ENCODE data around the gene PRAMEF13. TPM values are rescaled to one million over a fixed set of nuclear protein-coding genes. Genes with fewer than 3 reads are reported as not detected.
"Not testable (repeated sequence)": the region's sequence is repeated elsewhere in the genome, so short reads cannot be mapped to it uniquely, and the experiment has no call there.

The PRAMEF13 gene, protein sequence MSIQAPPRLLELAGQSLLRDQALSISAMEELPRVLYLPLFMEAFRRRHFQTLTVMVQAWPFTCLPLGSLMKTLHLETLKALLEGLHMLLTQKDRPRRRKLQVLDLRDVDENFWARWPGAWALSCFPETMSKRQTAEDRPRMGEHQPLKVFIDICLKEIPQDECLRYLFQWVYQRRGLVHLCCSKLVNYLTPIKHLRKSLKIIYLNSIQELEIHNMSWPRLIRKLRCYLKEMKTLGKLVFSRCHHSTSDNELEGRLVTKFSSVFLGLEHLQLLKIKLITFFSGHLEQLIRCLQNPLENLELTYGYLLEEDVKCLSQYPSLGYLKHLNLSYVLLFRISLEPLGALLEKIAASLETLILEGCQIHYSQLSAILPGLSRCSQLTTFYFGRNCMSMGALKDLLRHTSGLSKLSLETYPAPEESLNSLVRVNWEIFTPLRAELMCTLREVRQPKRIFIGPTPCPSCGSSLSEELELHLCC
- total RNA-seq = not detected
- long read RNA-seq = 0 reads

DNA sequence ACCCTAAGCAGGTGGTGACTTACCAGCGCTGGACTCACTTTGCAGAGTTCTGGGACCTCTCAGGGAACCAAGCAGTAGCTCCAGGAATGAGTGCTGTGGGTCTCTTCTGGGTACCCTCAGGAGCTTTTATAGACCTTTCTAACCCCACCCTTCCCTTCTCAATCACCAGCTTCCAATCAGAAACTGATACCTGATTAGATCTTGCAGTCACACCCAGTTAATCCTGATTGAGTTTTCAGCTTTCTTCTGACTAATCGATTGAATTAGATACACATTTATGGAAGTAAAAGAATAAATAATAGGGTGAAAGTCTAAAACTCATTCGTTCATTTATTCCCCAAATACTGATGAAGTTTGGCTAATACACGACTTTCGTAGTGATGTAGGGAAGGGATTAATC, at the start of gene PRAMEF13:
PRAMEF13 (minus strand) TSS at position 101 of the 400 bp plus-strand sequence. CDS start 1,820 bp downstream, outside the sequence.
- ATAC-seq; intact Hi-C loops (cut with DNase I, micrococcal nuclease); DNase-seq: not testable (repeated sequence)

DNA sequence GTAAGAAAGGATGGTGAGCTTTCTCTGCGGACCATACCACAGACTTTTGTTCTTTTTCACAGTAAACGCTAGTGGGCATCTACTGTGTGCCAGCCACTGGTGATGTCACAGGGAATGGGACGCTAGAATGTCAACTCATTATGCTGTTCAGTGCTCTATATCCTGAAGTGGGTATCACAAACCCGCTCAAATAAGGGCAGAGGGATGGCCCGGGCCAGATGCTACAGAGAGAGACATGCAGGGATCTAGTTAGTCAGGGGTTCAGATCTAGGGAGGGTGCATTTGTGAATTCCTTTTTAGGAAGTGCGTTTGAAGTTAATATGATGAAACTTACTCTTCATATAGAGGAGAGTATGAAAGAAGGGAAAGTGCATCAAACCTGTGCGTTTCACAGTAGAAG, 45.9 kb upstream of the PRAMEF13 start:
- intact Hi-C loops (cut with DNase I, micrococcal nuclease); ATAC-seq; DNase-seq: not testable (repeated sequence)

DNA sequence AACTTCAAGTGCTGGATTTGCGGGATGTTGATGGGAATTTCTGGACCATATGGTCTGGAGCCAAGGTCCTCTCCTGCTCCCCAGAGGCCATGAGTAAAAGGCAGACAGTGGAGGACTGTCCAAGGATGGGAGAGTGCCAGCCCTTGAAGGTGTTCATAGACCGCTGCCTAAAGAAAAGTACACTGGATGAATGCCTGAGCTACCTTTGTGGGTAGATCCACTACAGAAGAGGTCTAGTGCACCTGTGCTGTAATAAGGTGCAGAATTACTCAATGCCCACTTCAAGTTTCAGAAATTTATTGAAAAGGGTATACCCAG, 45.3 kb upstream of the PRAMEF13 start:
- DNase-seq; ATAC-seq; intact Hi-C loops (cut with DNase I, micrococcal nuclease): not testable (repeated sequence)

DNA sequence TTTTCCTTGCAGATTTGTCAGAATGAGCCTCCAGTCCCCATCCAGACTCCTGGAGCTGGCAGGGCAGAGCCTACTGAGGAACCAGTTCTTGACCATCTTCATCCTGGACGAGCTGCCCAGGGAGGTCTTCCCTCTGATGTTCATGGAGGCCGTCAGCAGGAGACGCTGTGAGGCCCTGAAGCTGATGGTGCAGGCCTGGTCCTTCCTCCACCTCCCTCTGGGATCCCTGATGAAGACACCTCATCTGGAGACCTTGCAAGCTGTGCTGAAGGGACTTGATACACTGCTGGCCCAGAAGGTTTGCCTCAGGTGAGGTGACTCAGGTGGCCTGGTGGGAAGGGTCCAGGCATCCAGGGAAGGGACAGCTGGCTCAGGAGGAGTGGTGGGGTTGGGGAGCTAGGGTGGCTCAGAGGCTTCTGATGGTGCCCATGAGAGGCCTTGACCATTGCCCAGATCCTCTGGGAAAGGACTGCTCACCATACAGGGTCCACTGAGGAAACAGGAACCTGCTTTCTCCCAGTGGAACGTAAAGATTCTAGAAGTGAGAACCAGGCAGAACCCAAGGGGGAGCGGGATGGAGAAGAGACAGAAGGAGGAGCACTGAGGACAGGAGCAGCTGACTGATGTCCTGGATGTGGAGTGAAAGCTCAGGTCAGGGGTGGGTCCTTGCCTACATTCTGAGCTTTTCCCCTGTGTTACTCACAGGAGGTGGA, 44.8 kb upstream of the PRAMEF13 start:
- ATAC-seq; intact Hi-C loops (cut with DNase I, micrococcal nuclease); DNase-seq: not testable (repeated sequence)

DNA sequence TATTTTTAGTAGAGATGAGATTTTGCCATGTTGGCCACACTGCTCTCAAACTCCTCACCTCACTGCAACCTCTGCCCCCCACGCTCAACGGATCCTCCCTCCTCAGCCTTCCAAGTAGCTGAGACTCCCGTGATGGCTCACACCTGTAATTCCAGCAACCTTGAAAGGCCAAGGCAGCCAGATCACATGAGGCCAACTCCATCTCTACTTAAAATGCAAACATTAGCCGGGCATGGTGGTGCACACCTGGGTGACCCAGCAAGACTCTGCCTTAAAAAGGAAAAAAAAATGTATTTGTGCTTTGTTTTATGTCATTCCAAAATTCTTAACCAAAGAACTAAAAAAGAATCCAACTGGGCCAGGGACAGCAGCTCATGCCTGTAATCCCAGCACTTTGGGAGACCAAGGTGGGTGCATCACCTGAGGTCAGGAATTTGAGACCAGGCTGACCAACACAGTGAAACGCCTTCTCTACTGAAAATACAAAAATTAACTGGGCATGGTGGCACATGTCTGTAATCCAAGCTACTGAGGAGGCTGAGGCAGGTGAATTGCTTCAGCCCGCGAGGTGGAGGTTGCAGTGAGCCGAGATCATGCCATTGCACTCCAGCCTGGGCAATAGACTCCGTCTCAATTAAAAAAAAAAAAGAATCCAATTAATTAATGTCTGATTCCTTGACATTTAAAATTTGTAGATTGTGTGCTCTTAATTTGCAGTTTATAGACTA, 42.5 kb upstream of the PRAMEF13 start:
- ATAC-seq; DNase-seq; intact Hi-C loops (cut with DNase I, micrococcal nuclease): not testable (repeated sequence)

DNA sequence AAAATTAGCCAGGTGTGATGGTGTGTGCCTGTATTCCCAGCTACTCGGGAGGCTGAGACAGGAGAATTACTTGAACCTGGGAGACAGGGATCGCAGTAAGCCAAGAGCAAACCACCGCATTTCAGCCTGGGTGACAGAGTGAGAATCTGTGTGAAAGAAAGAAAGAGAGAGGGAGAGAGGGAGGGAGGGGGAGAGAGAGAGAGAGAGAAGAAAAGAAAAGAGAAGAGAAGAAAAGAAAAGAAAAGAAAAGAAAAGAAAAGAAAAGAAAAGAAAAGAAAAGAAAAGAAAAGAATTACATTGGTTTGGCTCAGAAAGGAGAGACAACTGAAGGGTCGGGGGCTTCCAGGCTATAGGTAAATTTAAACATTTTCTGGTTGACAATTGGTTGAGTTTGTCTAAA, 38.4 kb upstream of the PRAMEF13 start:
- ATAC-seq; DNase-seq; intact Hi-C loops (cut with DNase I, micrococcal nuclease): not testable (repeated sequence)

DNA sequence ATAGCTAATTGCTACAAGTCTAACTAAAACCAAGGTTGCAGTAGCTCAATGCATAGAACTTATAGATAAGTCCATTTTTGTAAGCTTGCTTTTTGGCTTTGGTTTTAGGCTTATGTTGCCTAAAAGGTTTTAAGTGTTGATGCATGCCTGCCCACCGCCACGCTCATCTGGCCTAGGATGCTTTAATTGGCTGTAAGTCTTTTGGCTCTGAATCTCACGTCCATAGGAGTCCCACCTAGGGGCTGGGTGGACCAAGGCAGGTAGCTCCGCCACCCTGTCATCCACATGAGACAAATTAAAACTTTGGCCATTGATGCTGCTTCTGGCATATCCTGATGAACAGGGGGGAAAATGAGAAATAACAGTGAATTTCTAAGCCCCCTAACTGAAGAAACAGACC, 36.4 kb upstream of the PRAMEF13 start:
- intact Hi-C loops (cut with DNase I, micrococcal nuclease); ATAC-seq; DNase-seq: not testable (repeated sequence)

DNA sequence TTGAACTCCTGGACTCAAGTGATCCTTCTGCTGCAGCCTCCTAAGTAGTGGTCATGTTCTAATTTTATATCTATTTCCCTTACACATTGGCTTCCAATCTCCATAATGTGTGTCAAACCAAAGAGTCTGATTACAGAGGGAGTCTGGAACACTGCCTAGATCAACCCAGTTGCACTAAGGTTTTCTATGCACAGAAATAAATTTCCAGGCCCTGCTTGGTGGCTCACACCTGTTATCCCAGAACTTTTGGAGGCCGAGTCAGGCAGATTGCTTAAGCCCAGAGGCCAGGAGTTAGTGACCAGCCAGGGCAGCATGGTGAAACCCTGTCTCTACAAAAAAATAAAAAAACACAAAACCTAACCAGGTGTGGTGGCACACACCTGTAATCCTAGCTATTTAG, 32.8 kb upstream of the PRAMEF13 start:
- ATAC-seq; DNase-seq; intact Hi-C loops (cut with DNase I, micrococcal nuclease): not testable (repeated sequence)

DNA sequence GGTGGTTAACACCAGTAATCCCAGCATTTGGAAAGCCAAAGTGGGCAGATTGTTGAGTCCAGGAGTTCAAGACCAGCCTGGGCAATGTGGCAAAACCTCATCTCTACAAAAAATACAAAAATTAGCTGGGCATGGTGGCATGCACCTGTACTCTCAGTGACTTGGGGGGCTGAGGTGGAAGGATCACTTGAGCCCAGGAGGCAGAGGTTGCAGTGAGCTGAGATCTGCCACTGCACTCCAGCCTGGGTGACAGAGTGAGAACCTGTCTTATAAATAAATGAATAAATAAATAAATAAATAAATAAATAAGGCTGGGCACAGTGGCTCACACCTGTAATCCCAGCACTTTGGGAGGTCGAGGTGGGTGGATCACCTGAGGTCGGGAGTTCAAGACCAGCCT, 30.8 kb upstream of the PRAMEF13 start:
- intact Hi-C loops (cut with DNase I, micrococcal nuclease); DNase-seq; ATAC-seq: not testable (repeated sequence)

DNA sequence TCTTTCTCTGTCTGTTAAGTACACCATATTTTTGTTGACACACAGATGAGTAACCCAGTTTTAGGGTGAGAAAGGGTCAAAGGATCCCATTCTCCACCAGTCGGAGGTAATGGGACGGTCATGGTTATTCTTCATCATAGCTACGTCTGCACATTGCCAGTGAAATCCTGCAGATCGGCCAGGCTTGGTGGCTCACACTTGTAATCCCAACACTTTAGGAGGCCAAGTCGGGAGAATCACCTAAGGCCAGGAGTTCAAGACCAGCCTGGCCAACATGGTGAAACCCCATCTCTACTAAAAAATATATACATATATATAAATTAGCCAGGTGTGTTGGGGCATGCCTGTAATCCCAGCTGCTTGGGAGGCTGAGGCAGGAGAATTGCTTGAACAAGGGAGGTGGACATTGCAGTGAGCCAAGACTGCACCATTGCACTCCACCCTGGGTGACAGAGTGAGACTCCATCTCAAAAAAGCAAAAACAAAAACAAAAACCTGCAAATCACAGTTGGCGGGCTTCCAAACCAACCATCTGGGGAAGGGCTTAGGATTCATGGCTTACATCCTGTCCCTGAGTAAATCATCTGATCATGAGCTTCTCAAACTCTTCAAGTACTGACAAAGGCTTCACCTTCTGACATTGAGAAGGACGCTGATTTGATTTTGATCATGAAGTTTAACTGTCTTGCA, 30.0 kb upstream of the PRAMEF13 start:
- DNase-seq; intact Hi-C loops (cut with DNase I, micrococcal nuclease); ATAC-seq: not testable (repeated sequence)

DNA sequence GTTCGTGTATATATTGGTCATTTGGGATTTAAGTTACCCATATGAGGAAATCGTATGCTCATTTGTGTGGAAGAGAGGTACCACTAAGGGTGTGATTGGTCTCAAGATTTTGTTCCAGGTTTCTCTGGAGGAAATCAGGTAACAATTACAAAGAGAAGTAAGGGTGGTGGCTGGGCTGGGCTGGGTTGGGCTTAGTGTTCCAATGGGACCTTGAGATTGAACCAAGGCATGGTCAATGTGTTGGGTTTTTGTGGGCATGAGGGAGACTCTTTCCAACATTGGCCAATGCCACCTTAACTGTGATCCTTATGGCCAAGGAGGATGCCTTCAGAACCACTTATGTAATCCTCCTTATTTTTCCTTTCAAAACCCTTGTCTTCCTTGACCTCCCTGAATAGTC, 29.4 kb upstream of the PRAMEF13 start:
- intact Hi-C loops (cut with DNase I, micrococcal nuclease); DNase-seq; ATAC-seq: not testable (repeated sequence)

DNA sequence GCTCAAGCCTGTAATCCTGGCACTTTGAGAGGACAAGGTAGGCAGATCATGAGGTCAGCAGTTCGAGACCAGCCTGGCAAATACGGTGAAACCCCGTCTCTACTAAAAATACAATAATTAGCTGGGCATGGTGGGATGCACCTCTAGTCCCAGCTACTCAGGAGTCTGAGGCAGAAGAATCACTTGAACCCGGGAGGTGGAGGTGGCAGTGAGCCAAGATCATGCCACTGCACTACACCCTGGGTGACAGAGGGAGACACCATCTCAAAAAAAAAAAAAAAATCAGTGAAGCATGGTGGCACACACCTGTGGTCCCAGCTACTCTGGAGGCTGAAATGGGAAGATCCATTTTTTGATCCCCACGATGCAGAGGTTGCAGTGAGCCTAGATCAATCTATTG, 28.9 kb upstream of the PRAMEF13 start:
- intact Hi-C loops (cut with DNase I, micrococcal nuclease); DNase-seq; ATAC-seq: not testable (repeated sequence)

DNA sequence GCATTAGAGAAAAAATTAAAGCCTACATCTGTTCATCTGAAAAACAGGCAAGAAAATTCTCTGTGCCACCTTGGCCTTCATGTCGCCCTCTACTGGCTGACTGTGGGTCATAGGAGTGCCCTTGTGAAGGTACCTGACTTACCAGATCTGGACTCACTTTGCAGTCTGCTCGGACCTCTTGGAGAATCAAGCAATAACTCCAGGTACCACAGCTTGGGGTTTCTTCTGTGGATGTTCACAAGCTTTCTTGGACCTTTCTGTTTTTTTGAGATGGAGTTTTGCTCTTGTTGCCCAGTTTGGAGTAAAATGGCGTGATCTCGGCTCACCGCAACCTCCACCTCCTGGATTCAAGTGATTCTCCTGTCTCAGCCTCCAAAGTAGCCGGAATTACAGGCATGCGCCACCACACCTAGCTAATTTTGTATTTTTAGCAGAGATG, 27.2 kb upstream of the PRAMEF13 start:
- intact Hi-C loops (cut with DNase I, micrococcal nuclease) = no loop called here
- DNase-seq = peak in 1 of 2 donors; percentile 40
- no peak for ATAC-seq

DNA sequence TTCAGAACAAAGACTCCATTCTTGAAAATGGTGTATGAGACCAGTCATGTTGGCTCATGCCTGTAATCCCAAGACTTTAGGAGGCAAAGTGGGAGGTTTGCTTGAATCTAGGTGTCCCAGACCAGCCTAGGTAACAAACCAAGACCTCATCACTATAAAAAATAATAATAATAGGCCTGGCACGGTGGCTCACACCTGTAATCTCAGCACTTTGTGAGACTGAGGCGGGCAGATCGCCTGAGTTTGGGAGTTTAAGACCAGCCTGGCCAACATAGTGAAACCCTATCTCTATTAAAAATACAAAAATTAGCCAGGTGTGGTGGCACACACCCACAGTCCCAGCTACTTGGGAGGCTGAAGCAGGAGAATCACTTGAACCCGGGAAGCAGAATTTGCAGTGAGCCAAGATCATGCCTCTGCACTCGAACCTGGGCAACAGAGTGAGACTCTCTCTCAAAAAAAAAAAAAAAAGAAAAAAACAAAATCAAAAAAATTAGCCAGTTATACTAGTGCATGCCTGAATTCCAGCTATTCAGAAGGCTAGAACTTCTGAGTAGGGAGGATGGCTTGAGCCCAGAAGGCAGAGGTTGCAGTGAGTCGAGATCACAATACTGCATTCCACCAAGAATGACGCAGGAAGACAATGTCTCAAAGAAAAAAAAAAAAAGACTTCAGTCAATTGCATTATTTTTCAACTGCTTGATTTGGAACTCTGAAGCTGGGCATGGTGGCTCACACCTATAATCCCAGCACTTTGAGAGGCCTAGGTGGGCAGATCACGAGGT, 26.3 kb upstream of the PRAMEF13 start:
- intact Hi-C loops (cut with DNase I, micrococcal nuclease); DNase-seq; ATAC-seq: not testable (repeated sequence)

DNA sequence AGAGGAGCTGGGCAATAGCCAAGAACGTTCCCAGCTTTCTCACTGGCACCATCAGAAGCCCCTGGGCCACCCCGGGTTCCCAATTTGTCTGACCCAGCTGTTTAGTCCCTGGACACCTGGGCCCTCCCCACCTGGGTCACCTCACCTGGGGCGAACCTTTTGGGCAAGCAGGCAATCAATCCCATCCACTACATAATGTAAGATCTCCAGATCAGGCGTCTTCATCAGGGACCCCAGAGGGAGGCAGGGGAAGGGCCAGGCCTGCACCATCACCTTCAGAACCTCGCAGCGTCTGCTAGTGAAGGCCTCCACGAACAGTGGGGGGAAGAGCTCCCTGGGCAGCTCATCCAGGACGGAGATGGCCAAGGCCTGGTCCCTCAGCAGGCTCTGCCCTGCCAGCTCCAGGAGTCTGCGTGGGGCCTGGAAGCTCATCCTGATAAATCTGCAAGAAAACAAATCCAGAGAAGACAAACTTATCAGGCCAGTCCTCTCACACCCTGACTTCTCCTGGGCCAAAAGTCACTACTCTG, 24.5 kb upstream of the PRAMEF13 start, which contains the start of gene PRAMEF18:
PRAMEF18 (minus strand) TSS at position 480 of the 530 bp plus-strand sequence; CDS start at position 432, 48 bp downstream.
- ATAC-seq; intact Hi-C loops (cut with DNase I, micrococcal nuclease); DNase-seq: not testable (repeated sequence)

DNA sequence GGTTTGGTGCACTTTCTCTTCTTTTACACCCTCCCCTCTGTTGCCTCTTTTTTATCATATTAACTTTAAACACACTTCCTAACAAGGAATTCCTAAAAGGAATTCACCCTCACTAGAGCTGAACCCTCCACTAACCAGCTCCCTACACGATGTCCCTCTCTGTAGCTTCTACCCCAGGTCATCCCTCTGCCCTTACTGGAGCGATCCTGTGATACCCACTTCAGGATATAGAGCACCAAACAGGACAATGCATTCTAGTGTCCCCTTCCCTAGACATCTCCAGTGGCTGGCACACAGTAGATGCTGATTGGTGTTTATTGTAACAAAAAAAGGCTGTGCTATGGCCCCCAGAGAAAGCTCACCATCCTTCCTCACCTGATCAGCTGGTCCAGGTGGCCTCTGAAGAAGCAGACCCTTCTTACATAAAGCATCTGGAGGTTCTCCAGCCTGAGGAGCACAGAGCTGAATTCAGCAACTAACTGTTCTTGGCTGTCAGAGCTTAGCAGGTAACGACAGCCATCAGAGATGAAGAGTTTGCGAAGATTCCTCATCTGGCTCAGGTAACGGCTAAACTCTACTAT, 23.4 kb upstream of the PRAMEF13 start:
- no peak for DNase-seq

DNA sequence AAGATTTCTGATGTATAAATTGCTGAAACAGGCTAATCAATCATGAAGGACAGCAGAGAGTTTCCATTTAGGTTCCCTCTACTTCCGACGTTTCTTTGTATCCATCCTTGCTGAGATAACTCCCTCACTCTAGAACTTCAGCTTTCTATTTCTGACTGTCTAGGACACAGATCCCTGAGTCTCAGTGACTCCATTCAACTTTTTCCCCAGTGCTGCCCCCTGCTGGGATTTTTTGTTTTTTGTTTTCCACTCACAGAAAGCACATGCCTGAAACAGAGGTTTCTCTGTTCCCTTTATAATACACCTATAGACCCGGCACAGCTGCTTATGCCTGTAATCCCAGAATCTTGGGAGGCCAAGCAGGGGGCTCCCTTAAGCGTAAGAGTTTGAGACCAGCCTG, 21.6 kb upstream of the PRAMEF13 start:
- intact Hi-C loops (cut with DNase I, micrococcal nuclease); DNase-seq; ATAC-seq: not testable (repeated sequence)

More for the DNA sequence above, 23.4 kb upstream of the PRAMEF13 start:
- intact Hi-C loops (cut with DNase I, micrococcal nuclease) = no loop called here
- no peak for ATAC-seq

All from left colon (tissue), 2 donors.